Peyer's patch (tissue), 4 donors: ENCODE measurements around the gene MAP2K5.

Experiments
- CTCF ChIP-seq, 6 experiments: fragments of 450-650 bp in 4 of 6; fragments of 200-600 bp in 2 of 6; sonication (generic) in 1 of 6; IDR thresholded peaks; one replicate each; pipeline ENCODE4 v1.5.1; 2017 to 2019; ENCODE audit warnings: antibody characterized with exemption in 6 of 6, mild to moderate bottlenecking in 3 of 6, moderate library complexity in 1 of 6
- POLR2A ChIP-seq, 2 donors: fragments of 450-650 bp; IDR thresholded peaks; one replicate each; pipeline ENCODE4 v1.5.1; 2017; ENCODE audit warnings: antibody characterized with exemption in 2 of 2, mild to moderate bottlenecking in 2 of 2, moderate library complexity in 2 of 2

- TF ChIP-seq CTCF (IDR thresholded peaks at IDR 0.05): no peak
- no peak for TF ChIP-seq POLR2A (IDR thresholded peaks at IDR 0.05)
These were observed 36.6 kb upstream of the MAP2K5 start for GRCh38 chr15:67505675-67506572.
